ENCODE results near the gene PSMD2.
"Not testable (repeated sequence)": the region's sequence is repeated elsewhere in the genome, so short reads cannot be mapped to it uniquely, and the experiment has no call there.

The PSMD2 gene

DNA sequence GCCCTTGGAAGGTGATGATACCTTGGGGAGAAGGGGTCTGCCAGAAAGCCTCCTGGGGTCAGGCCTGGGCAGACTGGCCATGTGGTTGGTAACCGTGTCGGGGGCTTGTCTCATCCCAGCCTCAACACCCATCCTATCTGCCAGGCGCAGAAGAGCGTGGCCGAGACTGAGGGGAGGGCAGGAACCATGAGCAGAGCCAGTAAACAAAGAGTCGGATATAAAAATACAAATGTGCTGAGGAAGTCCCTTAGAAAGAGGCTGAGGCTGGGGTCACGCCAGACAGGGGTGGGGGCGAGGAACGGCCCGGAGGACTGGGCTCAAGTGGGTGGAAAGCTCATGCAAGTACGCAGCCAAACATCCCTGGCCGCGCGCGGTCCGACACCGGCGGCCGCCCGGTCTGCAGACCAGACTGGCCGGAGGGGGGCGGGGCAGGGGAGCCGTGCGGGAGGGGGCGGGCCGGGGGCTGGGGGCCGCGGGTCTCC lies 39.6 kb upstream of the PSMD2 start:
- TF ChIP-seq, protein P1, sequence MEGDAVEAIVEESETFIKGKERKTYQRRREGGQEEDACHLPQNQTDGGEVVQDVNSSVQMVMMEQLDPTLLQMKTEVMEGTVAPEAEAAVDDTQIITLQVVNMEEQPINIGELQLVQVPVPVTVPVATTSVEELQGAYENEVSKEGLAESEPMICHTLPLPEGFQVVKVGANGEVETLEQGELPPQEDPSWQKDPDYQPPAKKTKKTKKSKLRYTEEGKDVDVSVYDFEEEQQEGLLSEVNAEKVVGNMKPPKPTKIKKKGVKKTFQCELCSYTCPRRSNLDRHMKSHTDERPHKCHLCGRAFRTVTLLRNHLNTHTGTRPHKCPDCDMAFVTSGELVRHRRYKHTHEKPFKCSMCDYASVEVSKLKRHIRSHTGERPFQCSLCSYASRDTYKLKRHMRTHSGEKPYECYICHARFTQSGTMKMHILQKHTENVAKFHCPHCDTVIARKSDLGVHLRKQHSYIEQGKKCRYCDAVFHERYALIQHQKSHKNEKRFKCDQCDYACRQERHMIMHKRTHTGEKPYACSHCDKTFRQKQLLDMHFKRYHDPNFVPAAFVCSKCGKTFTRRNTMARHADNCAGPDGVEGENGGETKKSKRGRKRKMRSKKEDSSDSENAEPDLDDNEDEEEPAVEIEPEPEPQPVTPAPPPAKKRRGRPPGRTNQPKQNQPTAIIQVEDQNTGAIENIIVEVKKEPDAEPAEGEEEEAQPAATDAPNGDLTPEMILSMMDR (conservative IDR thresholded peaks at IDR 0.05; ENCODE audit: low read depth, low read length) = no peak
- no peak overlapping the region for H3K4me3 ChIP-seq (ENCODE audit: low read depth, low read length)
- no peak for DNase-seq (ENCODE audit: low read depth)

DNA sequence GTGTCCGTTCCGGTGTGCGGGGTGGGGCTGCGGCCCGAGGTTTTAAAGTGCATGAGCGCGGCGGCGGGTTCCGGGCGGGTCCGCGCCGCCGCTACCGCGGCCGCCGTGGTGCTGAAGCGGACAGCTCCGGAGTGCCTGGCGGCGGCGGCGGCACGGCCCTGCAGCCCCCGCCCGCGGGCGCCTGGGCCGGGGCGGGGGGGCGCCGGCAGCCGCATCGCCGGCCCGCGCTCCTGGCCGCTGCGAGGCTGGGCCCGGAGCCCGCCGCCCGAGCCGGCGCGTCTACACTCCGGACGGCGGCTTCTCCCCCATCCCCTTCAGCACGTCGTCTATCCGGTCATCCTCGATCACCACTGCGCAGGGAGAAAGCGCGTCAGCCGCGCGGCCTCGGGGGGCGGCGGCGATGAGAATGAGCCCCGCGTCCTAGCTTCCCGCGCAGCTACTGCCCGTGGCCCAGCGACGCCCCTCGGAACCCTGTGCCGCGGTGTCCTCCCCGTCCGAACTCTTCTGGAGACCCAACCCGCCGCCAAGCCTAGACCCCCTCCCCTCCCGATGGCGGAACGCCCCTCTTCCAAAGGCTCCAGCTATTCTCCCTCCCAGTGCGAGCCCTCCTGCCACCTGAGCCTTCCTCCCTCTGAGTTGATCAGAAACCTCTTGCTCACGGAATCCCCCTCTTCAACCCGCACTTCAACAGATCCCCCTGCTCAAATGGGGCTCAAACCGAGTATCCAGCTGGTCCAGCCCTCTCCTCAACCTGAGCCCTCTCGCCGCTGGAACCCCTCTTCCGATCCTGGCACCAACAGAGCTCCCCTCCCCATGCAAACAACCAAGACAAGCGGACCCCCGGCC lies 38.9 kb upstream of the PSMD2 start:
- peak; percentile 38 for DNase-seq (ENCODE audit: low read depth)
- TF ChIP-seq, protein P1 (conservative IDR thresholded peaks at IDR 0.05; ENCODE audit: low read depth, low read length) = no peak
- peak overlapping the region; percentile 59 for H3K4me3 ChIP-seq (ENCODE audit: low read depth, low read length)

DNA sequence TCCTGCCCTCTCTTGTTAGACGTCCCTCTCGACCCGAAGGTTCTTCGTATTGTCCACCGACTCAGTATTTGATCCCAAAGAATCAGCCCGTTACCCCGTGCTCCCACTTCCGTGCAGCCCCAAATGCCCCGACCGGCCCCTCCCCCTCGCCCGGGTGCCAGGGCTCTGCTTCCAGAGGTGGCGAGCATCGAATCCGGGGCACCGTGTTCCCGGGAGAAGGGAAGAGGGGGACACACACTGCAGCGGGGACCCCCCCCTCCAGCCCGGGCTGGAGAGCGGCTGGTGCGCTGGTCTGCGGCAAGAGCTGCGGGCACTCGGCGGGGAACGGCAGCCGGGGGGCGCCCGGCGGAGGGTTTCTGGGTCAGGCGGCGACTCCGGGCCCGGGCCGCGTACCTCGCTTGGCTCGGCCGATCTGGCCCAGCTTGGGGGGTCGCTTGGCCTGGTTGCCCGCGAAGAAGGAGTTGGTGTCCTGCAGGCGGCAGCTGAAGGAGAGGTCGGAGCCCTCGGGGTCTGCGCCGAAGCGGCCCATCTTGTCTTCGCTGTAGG lies 38.2 kb upstream of the PSMD2 start:
- TF ChIP-seq, protein P1 (conservative IDR thresholded peaks at IDR 0.05; ENCODE audit: low read depth, low read length) = no peak
- DNase-seq (ENCODE audit: low read depth) = no peak

DNA sequence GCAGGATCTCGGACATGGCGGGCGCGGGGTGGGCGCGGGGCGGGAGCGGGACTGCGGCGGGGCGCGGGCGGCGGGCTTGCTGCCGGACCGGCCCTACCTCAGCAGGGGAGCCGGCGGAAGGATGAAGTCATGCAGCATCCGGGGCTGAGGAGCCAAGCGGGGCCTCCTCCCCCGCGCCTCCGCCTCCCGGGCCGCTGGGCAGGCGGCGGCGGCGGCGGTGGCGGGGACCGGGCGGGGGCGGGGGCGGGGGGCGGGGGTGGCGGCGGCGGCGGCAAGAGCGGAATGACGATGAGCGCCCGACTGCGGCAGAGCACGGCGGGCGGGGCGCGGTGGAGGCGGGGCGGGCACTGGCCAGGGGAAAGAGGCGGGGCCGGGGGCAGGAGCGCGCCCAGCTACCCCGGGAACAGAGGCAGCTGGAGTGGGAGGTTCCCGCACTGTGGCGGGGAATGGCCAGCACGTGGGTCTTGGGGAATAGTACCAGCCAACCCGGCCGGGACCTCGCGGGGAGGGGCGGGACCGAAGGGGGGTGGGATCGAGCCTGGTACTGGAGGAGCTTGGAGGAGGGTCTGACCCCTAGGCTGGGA lies 37.7 kb upstream of the PSMD2 start, which contains the start of gene CAMK2N2:
Gene CAMK2N2 (minus strand): TSS at position 284 of the 584 bp plus-strand sequence. CDS start 268 bp downstream, at position 16.
- TF ChIP-seq, protein P1 (conservative IDR thresholded peaks at IDR 0.05; ENCODE audit: low read depth, low read length) = no peak
- DNase-seq (ENCODE audit: low read depth) = peak; percentile 68

More for the DNA sequence above, 38.2 kb upstream of the PSMD2 start:
- H3K4me3 ChIP-seq (ENCODE audit: low read depth, low read length) = peak overlapping the region; percentile 59

DNA sequence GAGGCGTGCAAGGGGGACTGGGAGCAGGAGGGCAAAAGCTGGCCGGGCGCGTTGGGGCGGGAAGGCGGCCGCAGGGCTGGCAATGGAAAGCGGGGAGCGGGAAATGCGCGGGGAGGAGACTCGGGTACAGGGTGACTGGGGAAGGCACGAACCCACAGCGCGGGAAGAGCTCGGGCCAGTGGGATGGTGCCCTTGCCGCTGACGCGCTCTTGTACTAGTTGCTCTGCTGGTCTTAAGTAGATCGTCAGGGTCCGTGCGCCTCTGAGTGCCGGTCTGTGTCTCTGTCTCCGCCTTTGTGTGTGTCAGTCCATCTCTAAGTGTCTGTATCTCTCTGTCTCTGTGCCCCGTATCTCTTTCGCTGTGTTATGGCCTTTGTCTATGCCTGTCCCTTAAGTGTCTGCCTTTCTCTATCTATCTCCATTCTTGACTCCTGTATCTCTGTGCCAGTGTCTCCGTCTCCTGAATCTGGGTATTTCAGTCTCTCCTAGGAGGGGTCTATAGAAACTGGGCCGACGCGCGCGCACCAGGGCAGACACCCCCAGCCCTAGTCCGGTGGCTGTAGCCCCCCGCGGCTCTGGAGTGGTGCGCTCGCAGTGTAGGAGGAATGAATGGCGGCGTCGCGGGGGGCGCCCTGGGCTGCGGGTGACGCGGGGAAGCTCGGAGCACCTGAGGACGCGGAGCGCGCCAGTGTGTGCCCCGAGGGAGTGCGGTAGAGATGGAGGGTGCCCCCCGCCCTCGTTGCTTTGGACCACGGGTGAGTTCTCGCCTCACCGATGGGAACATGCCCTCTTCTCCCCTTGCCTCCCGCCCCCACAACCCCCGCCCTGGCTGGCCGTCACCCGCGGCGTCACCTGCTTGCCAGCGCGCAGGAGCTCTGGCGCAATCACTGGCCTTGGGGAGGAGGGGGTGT lies 36.9 kb upstream of the PSMD2 start:
- peak overlapping the region; percentile 59 for H3K4me3 ChIP-seq (ENCODE audit: low read depth, low read length)
- peak; percentile 56 for DNase-seq (ENCODE audit: low read depth)
- TF ChIP-seq, protein P1 (conservative IDR thresholded peaks at IDR 0.05; ENCODE audit: low read depth, low read length) = no peak

More for the DNA sequence above, 37.7 kb upstream of the PSMD2 start, which contains the start of gene CAMK2N2:
- peak within 1 kb of the TSS; percentile 59 for H3K4me3 ChIP-seq (ENCODE audit: low read depth, low read length)

DNA sequence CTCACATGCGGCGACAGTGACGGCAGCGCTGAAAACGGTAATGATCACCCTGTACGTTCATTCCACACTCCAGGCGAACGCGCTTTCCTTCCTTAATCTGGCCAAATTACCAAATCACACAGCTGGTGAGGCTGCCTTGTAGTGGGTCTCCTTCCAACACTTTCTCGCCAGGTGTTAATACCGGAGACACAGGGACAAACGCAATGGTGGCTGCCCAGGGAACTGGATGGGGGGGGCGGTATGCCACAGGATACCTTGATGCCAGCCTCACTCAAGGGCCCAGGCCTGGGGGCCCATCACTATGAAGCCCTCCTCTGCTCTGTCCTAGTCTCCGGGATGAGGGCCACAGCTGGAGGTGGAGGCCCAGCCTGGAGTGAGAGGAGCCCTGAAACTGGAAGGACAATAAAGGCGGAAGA lies 36.3 kb upstream of the PSMD2 start:
- TF ChIP-seq, protein P1 (conservative IDR thresholded peaks at IDR 0.05; ENCODE audit: low read depth, low read length) = no peak
- no peak overlapping the region for H3K4me3 ChIP-seq (ENCODE audit: low read depth, low read length)
- no peak for DNase-seq (ENCODE audit: low read depth)

DNA sequence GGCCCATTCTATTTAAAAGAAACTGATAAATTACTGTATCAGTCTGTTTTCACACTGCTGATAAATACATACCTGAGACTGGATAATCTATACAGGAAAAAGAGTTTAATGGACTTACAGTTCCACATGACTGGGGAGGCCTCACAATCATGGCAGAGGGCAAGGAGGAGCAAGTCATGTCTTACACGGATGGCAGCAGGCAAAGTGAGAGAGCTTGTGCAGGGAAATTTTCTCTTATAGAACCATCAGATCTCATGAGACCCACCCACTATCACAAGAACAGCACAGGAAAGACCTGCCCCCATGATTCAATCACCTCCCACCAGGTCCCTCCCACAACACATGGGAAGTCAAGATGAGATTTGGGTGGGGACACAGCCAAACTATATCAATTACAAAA lies 31.8 kb upstream of the PSMD2 start:
- DNase-seq (ENCODE audit: low read depth); H3K4me3 ChIP-seq (ENCODE audit: low read depth, low read length): not testable (repeated sequence)
